OCI-LY7 (cell line): Measurements from ENCODE around the gene DNAAF8.

Source experiments
- CTCF ChIP-seq: fragments of 200-600 bp; sonication (generic); conservative IDR thresholded peaks from 2 replicates; pipeline ENCODE4 v1.5.1; 2014; ENCODE audit warnings: mild to moderate bottlenecking, antibody characterized with exemption, low read length, moderate library complexity, mixed read lengths
- EZH2phosphoT487 ChIP-seq: fragments of 200-600 bp; sonication (generic); IDR thresholded peaks from 2 replicates; pipeline ENCODE4 v1.6.1; 2018; ENCODE audit warnings: low read depth, borderline replicate concordance, mild to moderate bottlenecking, mixed run types, antibody characterized with exemption, low read length, moderate library complexity, mixed read lengths

- no peak for TF ChIP-seq CTCF
- TF ChIP-seq EZH2phosphoT487 = no peak
Measured at GRCh38 chr16:4691666-4692412, 42.5 kb upstream of the DNAAF8 start.
